ENCODE results near the gene ZMYND8.

ZMYND8 gene

GRCh38 chr20:47285189-47285588 lies 71.3 kb downstream of the ZMYND8 start:
- ChIA-PET POLR2A (no interaction called here), CTCF (interaction anchor here (1.5 to 5.7 kb wide), 3 partner anchors 11 to 99 kb away, joined by 3 to 61 read pairs (median 23); no protein-coding TSS in a partner anchor)

GRCh38 chr20:47284373-47284772 lies 72.1 kb downstream of the ZMYND8 start:
- no peak for DNase-seq (ENCODE audit: extremely low spot score)
- ChIA-PET POLR2A (no interaction called here), CTCF (interaction anchor here (0.8 to 5.7 kb wide), 4 partner anchors 12 to 100 kb away, joined by 3 to 61 read pairs (median 4); no protein-coding TSS in a partner anchor)
- TF ChIP-seq CTCF (IDR thresholded peaks at IDR 0.05; ENCODE audit: control extremely low read depth, extremely low read depth, low read depth, missing control alignments): no peak

More at GRCh38 chr20:47285189-47285588, 71.3 kb downstream of the ZMYND8 start:
- DNase-seq (ENCODE audit: extremely low spot score): no peak
- TF ChIP-seq CTCF (IDR thresholded peaks at IDR 0.05; ENCODE audit: control extremely low read depth, extremely low read depth, low read depth, missing control alignments): no peak

- TF ChIP-seq CTCF (IDR thresholded peaks at IDR 0.05; ENCODE audit: control extremely low read depth, extremely low read depth, low read depth, missing control alignments): no peak
- CTCF ChIA-PET: interaction anchor here (1.1 to 5.7 kb wide), 4 partner anchors 11 to 101 kb away, joined by 4 to 61 read pairs (median 8); no protein-coding TSS in a partner anchor
- no peak for DNase-seq (ENCODE audit: extremely low spot score)
- POLR2A ChIA-PET: no interaction called here
These were observed 73.1 kb downstream of the ZMYND8 start for GRCh38 chr20:47283411-47283810.

GRCh38 chr20:47282864-47283263 lies 73.6 kb downstream of the ZMYND8 start:
- POLR2A ChIA-PET: no interaction called here
- TF ChIP-seq CTCF (IDR thresholded peaks at IDR 0.05; ENCODE audit: control extremely low read depth, extremely low read depth, low read depth, missing control alignments): no peak

GRCh38 chr20:47281376-47281775 lies 75.1 kb downstream of the ZMYND8 start:
- no peak for DNase-seq (ENCODE audit: extremely low spot score)
- ChIA-PET POLR2A (no interaction called here), CTCF (interaction anchor here (1.0 to 5.7 kb wide), 6 partner anchors 9 to 103 kb away, joined by 3 to 61 read pairs (median 6); no protein-coding TSS in a partner anchor)
- no peak for TF ChIP-seq CTCF (IDR thresholded peaks at IDR 0.05; ENCODE audit: control extremely low read depth, extremely low read depth, low read depth, missing control alignments)

More at GRCh38 chr20:47282864-47283263, 73.6 kb downstream of the ZMYND8 start:
- CTCF ChIA-PET: interaction anchor here (1.1 to 5.7 kb wide), 5 partner anchors 10 to 101 kb away, joined by 4 to 61 read pairs (median 8); no protein-coding TSS in a partner anchor
- DNase-seq (ENCODE audit: extremely low spot score): no peak

GRCh38 chr20:47280668-47281067 lies 75.8 kb downstream of the ZMYND8 start:
- TF ChIP-seq CTCF (IDR thresholded peaks at IDR 0.05; ENCODE audit: control extremely low read depth, extremely low read depth, low read depth, missing control alignments): no peak
- POLR2A ChIA-PET: no interaction called here
- no peak for DNase-seq (ENCODE audit: extremely low spot score)
- CTCF ChIA-PET: interaction anchor here (1.4 to 5.7 kb wide), 3 partner anchors 8 to 103 kb away, joined by 3 to 61 read pairs (median 9); no protein-coding TSS in a partner anchor
